GM19397 (cell line): ENCODE data around the gene KRT33B.

ENCODE experiments used
- ATAC-seq: cut with Tn5 transposase; IDR thresholded peaks from one replicate; pipeline ENCODE4 v1.9.1; 2021; ENCODE audit warnings: mild to moderate bottlenecking, moderate library complexity; ENCODE audit not compliant: unreplicated experiment

The KRT33B gene

DNA sequence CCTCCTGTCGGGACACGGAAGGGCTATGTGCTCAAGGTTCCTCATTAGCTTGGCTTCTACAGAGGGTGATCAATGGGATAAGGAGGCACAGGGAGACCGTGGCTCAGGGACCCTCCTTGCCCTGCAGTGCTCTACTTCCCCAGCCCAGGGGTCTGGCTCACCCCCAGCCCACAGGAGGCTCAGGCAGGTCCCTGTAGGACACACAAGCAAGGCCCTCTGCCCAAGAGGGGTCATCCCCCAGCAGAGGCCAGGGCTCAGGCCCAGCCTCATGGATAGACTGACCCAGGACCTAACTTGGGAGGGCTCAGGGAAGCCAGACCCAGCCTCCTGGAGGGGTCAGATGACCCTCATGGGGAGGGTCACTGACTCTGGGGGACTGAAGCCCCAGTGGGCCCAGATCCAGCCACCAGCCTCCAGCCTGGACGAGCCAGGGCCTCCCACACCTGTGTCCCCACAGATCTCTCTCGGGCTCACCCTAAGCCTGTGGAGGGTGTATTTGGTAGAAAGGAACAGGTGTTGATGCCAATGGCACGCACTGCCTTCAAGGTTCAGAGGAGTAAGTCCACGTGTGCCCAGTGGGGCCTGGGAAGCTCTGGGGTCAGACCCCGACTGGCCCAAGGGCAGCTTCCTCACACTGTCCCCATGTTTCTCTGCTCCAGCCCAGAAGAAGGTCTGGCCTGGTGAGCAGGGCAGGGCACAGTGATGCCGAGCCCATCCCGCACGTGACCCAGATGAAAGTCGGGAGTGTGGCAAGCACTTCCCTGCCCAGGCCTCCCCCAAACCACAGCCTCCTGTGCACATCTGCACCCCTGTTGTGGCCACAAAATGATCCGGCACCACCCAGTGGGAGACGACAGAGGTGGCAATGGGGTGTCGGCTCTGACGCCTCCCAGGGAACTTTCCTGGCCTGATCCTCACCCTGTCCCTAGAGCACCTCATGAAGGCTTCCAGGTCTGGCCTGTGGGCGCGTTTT is 43.2 kb downstream of the KRT33B start:
- ATAC-seq, result no peak

DNA sequence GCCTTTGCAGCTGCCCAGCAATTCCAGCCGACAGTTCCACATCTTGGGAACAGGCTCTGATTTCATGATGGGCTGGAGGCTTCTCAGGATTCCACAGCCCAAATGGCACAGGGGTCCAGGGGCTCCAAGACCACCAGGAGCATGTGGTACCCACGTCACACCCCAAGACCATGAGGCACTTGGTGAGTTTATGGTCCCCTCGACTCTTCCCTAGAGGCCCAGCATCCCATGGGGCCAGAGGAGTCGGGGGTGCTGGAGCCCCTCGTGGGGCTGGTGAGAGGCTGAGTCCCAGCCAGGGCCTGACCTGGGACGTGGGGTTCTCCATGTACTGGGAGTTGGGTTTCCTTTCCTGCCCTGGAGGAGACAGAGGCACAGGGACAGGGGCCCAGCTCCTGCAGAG is 44.0 kb downstream of the KRT33B start:
- no peak for ATAC-seq

DNA sequence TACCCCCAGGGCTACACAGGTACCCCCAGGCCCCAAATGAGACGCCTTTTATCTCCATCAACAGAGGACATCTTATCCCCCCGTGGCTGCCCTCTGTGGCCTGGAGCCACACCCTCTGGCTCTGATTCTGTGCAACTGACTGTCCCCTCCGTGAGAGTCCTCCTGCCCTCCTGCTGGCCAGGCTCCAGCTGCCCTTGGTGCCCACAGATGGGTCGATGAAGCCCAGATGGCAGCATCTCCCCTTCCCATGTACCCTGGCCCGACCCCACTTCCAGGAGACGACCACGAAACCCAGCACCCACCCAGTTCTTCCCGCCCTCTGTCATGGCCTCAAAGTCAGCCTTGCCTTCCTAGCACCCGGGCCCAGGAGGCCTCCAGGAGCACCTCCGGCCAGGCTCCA is 44.5 kb downstream of the KRT33B start:
- ATAC-seq, result no peak

DNA sequence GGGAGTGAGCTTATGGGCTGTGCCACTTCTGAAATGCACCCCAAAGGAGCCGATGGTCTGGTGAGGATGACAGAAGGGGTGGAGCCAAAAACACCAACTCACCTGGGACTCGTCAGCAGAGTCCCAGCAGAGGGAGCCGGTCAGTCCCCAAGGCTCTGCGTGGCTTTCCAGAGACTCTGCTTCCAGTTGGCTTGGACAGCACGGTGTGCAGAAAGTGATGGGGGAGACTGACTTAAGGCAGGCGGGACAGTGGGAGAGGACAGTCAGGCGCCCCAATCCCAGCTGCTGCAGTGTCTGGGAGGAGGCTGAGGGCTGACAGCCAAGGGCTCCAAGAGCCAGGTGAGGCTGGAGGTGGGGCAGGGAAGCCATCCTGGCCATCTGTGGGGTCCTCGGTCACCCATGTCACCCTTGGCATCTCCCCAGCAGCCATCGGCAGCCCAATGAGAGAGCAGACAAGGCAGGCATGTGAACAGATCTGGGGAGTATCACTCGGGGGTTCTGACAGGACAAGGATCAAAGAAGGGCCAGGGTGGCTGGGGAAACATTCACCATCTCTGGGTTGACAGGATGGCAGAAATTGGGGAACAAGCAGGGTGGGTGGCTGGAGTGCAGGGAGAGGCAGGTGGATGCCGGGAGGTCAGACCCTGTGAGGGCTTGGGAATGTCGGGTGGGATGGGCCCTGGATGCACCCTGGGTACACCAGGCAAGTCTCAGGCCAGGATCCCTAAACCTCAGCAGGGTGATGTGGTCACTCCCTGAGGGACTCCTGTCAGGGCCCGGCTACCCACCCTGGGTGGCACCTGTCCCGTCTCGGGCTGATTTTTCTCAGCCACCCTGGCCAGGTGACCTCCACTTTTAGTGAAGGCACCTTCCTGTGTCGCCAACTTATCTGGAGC is 45.2 kb downstream of the KRT33B start:
- ATAC-seq, result no peak

DNA sequence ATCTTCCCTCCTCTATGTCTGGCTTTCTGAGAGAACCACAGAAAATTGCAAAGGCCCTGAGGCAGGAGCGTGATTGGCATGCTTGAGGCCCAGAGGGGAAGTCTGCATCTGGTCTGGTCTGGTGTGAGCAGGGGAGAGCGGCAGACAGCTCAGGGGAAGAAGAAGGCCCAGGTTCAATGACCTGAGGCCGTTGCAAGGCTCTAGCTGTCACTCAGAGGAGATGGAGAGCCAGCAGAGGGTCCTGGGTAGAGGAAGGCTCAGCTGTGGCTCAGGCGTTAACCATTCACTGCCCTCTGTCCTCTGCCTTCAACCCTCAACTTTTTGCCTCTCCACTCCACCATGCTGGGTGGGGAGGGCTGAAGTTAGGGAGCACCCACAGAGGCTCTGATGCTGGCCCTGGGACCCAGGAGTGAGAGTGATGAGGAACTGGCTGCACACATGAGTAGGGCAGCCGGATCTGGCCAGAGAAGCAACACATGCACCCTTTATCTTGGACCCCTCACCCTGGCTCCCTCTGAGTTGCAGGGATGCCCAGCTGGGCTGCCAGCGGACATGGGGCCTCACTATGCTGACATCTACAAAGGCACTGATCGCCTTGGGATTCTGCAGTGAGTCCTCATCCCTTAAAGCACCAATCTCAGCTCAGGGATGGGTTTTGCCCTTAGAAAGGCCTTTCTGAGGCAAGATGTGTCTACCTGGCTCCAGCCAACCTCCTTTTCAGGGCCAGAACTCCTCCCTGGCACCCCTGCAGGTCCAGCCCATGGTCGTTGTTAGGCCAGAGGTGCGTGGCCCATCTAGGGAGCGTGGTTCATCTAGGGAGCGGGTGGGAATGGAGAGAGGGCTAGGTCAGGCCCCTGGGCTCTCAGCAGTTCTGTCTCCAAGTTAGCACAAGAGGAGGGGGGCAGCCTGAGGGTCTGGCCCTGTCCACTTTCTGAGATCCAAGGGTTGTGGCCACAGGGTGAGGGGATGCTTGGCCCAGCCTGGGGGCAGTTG is 46.4 kb downstream of the KRT33B start:
- no peak for ATAC-seq

DNA sequence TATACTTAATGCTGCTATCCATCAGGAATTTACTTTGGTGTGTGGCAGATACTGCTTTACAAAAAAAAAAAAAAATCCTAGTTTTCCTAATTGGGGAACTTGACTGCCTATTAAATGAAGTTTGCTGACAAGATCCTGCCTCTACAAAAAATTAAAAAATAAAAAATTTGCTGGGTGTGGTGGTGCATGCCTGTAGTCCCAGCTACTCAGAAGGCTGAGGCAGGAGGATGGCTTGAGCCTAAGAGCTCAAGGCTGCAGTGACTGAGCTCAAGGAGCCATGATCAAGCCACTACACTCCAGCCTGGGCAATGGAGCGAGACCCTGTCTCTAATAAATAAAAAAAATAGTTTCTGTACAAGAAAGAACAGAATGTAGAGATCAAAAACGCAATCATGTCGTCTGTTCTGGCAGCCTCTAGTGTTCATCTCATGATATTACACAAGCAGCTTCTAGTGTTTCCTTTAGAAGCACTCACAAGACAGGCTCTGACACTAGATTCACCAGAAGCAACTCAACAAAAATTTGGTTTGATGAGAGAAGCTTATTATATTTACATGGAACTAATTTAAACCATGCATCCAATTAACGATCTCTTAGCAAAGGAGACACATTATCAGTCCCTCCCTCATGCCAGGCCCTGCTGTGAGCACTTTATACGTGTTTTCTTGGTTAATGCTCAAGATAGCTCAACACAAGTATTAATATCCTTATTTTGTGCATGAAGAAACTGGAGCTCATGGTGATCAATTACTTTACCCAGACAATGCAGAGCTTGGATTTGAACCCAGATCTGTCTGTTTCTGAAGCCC is 47.3 kb downstream of the KRT33B start:
- no peak for ATAC-seq

DNA sequence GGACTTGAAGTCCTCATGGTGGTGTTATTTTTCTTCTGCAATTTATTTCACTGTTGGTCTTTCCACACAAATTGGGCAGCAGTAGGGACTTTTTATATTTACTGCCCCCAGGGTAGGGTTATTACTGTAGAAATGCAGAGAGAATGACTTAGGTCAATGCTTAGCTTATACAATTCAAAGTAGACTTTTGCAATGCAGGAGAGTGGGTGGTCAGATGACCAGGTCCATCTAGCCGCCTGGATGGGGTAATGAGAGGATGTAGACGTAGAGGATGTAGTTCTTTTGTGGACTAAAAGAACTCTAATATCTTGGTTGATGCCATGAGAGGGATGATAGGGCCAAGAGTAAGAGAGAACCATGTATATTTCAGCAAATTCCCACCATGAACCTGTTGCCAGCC is 51.4 kb downstream of the KRT33B start:
- ATAC-seq, result no peak

DNA sequence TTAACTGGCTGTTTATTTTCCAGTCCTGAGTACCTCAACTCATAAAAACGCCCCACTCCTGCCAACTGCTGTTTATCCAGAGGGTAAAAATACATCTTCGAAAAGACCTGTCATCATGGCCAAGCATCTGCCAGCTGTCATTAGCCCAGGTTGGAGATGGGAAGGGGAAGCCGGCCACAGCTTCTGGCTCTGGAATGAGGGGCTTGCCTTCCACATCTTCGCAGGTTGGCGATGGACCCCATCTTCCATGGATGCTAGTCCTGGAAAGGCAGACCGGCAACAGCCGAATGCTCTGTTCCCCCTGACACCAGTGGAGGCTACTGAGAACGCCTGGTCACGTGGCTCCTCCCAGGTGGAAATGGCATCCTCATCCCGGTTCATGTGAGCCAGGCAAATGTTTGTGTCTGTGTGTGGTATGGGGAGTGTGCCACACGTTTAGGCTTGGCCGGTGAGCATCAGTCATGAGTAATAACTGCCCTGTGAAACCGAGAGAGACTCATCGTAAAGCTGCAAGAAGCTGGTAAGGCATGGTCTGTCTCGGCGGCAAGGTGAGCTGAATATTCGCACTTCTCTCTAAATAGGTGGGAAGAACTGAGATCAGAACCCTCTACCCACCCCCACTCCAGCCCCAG is 53.7 kb downstream of the KRT33B start:
- no peak for ATAC-seq

DNA sequence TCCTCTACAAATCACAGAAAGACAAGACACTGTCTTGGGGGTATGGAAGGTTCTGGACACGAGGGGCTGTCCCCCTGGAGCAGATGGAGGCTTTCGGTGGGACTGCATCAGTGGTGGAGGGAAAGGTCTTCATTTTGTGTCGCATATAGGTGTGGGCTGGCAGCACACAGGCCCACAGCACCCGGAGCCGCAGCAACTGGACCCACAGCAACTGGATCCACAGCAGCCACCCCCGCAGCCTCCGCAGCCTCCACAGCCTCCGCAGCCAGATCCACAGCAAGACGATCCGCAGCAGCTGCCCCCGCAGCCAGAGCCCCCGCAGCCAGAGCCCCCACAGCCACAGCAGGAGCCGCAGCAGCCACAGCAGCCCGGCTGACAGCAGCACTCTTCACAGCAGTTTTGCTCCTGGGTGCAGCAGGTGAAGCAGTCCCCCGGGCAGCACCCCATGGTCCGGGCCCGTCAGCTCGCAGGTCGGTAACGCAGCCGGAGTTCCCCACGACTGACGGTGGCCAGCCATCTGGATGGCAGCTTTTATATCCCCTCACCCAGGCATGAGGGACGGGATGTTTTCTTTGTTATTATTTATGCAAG is 54.3 kb downstream of the KRT33B start, which contains the start of gene KRTAP17-1:
TSS of gene KRTAP17-1 (minus strand) at position 507 of the 591 bp plus-strand sequence. CDS start at position 447, 60 bp downstream.
- no peak for ATAC-seq
